Colonic mucosa (tissue), 4 donors: Measurements from ENCODE around the gene FGG. TPM values are rescaled to one million over a fixed set of nuclear protein-coding genes. Genes with fewer than 3 reads are reported as not detected.

Experiments
- DNase-seq: peaks from one replicate; pipeline ENCODE4 v3.0.0-alpha.2; 2020
- H3K27ac ChIP-seq: fragments of 200-600 bp; one replicate; pipeline ENCODE4 v1.8.0; 2021
- H3K27me3 ChIP-seq: fragments of 200-600 bp; one replicate; pipeline ENCODE4 v1.8.0; 2021
- H3K36me3 ChIP-seq: fragments of 200-600 bp; one replicate; pipeline ENCODE4 v1.8.0; 2021
- H3K4me1 ChIP-seq: fragments of 200-600 bp; one replicate; pipeline ENCODE4 v1.8.0; 2021; ENCODE audit warnings: mild to moderate bottlenecking
- H3K4me3 ChIP-seq: fragments of 200-600 bp; one replicate; pipeline ENCODE4 v1.8.0; 2021
- H3K9ac ChIP-seq, 2 donors: one replicate each; pipeline ENCODE4 v1.7.0; 2013; ENCODE audit warnings: control low read depth in 2 of 2, low read depth in 2 of 2, low read length in 2 of 2
- H3K9me3 ChIP-seq: fragments of 200-600 bp; one replicate; pipeline ENCODE4 v1.8.0; 2021
- CTCF ChIP-seq: fragments of 200-600 bp; IDR thresholded peaks from one replicate; pipeline ENCODE4 v1.8.0; 2022; ENCODE audit warnings: antibody characterized with exemption, mild to moderate bottlenecking
- intact Hi-C: fragments of 100-400 bp; cut with DNase I; formaldehyde crosslinking; loops from one replicate; pipeline ENCODE4 v1.14.1; 2022
- total RNA-seq, 2 donors: library from RNA; stranded (reverse); fragmentation: NEBNext Ultra II Directional in 1 of 2; extraction: Animal tissue kit (Norgen Biotek cat#: 25700) in 1 of 2; gene quantifications; one replicate each; pipeline ENCODE4 v1.2.1, GENCODE V29; 2021
- donor health status: healthy.
- donor health status: DM: no; HTN: no; CAD: no.
- donor health status: DM: no; HTN: no; CAD: no.

FGG gene
- total RNA-seq, 2 donors from 2014 or later, result 0.29 to 6.1 TPM

GRCh38 chr4:154606728-154607723 lies 5.4 kb downstream of the FGG start:
- no peaks in the 10 kb centered on the region for H3K36me3 ChIP-seq
- DNase-seq, result no peak
- H3K4me1 ChIP-seq, result no peaks in the 10 kb centered on the region
- TF ChIP-seq CTCF, result no peak
- no peak overlapping the region for H3K4me3 ChIP-seq
- H3K9ac ChIP-seq, result no peak overlapping the region
- intact Hi-C loops, result no loop called here
- H3K27me3 ChIP-seq, result no peaks in the 10 kb centered on the region
- H3K27ac ChIP-seq, result no peak overlapping the region
- H3K9me3 ChIP-seq, result no peaks in the 10 kb centered on the region

GRCh38 chr4:154604696-154605200 lies 7.7 kb downstream of the FGG start:
- no peak overlapping the region for H3K4me3 ChIP-seq
- no peak for DNase-seq
- intact Hi-C loops, result no loop called here
- no peaks in the 10 kb centered on the region for H3K9me3 ChIP-seq
- H3K4me1 ChIP-seq, result no peaks in the 10 kb centered on the region
- no peaks in the 10 kb centered on the region for H3K36me3 ChIP-seq
- no peak overlapping the region for H3K9ac ChIP-seq
- no peak for TF ChIP-seq CTCF
- H3K27ac ChIP-seq, result no peak overlapping the region
- no peaks in the 10 kb centered on the region for H3K27me3 ChIP-seq

- Histone ChIP-seq H3K4me1 (no peaks in the 10 kb centered on the region), H3K9me3 (no peaks in the 10 kb centered on the region), H3K9ac (no peak overlapping the region), H3K27ac (no peak overlapping the region), H3K27me3 (no peaks in the 10 kb centered on the region), H3K4me3 (no peak overlapping the region), H3K36me3 (no peaks in the 10 kb centered on the region)
- intact Hi-C loops, result no loop called here
- no peak for DNase-seq
- TF ChIP-seq CTCF, result no peak
These were observed 9.2 kb downstream of the FGG start for GRCh38 chr4:154603033-154603943.

GRCh38 chr4:154602404-154603020 lies 9.9 kb downstream of the FGG start:
- intact Hi-C loops, result no loop called here
- no peaks in the 10 kb centered on the region for H3K27me3 ChIP-seq
- no peaks in the 10 kb centered on the region for H3K36me3 ChIP-seq
- DNase-seq, result no peak
- no peaks in the 10 kb centered on the region for H3K4me1 ChIP-seq
- H3K9me3 ChIP-seq, result no peaks in the 10 kb centered on the region
- H3K9ac ChIP-seq, result no peak overlapping the region
- TF ChIP-seq CTCF, result no peak
- H3K27ac ChIP-seq, result no peak overlapping the region
- no peak overlapping the region for H3K4me3 ChIP-seq
